NCI-H2227 (cell line): ENCODE results near the gene SPTY2D1.
"Not testable (repeated sequence)": the region's sequence is repeated elsewhere in the genome, so short reads cannot be mapped to it uniquely, and the experiment has no call there.

ENCODE experiments used
- DNase-seq: peaks from one replicate; lab custom pipeline; 2025; ENCODE audit not compliant: unreplicated experiment; lab: John Stamatoyannopoulos, UW

The SPTY2D1 gene

GRCh38 chr11:18634140-18635032 is at the start of gene SPTY2D1:
Gene SPTY2D1, minus strand, starts transcription at chr11:18634342. Its CDS starts 85 bp downstream, at chr11:18634257.
- DNase-seq = peak; percentile 99

GRCh38 chr11:18682466-18682865 is 48.3 kb upstream of the SPTY2D1 start:
- no peak for DNase-seq

- not testable (repeated sequence) for DNase-seq
Measured at GRCh38 chr11:18681949-18682348, 47.8 kb upstream of the SPTY2D1 start.

GRCh38 chr11:18677560-18677959 is 43.4 kb upstream of the SPTY2D1 start:
- DNase-seq = no peak

- no peak for DNase-seq
Measured at GRCh38 chr11:18676803-18677202, 42.7 kb upstream of the SPTY2D1 start.

DNA sequence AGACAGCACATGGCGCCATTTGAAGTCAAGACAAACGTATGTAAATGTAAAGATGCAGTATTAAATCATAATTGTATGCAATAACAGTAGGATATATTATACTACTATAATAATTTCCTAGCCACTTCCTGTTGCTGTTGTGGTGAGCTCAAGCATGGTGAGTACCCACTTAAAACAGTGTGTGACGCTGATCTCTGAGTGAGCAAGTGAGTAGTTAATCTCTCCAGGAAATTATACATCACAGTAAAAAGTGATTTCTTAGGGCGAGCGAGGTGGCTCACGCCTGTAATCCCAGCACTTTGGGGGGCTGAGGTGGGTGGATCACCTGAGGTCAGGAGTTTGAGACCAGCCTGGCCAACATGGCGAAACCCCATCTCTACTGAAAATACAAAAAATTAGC is 38.1 kb upstream of the SPTY2D1 start:
- DNase-seq = not testable (repeated sequence)

GRCh38 chr11:18671246-18671645 is 37.1 kb upstream of the SPTY2D1 start:
- DNase-seq = no peak

- no peak for DNase-seq
Measured at GRCh38 chr11:18669711-18670110, 35.6 kb upstream of the SPTY2D1 start.

DNA sequence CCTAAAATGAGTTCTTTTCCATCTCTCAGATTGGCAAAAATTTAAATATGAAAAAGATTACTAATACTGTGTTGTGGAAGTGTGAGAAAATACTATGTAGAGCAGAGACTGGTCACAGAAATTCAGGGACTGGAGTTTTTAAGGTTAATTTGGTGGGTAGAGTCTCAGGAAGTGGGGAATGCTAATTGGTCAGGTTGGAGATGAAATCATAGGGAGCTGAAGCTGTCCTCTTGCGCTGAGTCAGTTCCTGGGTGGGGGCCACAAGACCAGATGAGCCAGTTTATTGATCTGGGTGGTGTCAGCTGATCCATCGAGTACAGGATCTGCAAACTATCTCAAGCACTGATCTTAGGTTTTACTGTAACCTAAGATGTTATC is 35.1 kb upstream of the SPTY2D1 start:
- DNase-seq = no peak

DNA sequence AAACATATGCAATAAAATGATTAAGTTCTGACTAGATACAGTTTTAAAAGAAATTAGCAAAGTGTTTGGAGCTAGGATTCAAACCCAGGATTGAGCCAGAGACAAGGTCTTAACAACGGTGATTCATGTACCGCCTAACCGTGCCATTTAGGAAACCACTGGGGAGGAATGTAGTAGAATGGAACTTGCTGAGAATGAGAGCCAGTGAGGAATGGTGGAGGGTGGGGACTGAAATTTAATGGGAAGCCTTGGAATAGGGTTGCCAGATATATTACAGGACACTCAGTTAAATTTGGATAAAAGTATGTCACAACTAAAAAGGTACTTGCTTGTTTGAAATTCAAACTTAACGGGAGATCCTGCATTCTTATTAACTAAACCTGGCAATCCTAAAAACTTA is 34.0 kb upstream of the SPTY2D1 start:
- no peak for DNase-seq

DNA sequence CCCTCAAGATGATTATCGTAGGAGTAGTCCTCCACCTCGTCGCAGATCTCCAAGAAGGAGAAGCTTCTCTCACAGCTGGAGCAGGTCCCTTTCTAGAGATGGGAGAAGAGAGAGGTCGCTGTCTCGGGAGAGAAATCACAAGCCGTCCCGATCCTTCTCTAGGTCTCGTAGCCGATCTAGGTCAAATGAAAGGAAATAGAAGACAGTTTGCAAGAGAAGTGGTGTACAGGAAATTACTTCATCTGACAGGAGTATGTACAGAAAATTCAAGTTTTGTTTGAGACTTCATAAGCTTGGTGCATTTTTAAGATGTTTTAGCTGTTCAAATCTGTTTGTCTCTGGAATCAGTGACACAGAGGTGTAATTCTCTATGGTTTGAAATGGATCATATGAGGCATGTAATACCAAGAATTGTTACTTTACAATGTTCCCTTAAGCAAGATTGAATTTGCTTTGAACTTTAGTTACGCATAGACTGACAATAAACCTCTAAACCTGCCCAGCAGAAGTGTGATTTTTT is 31.3 kb upstream of the SPTY2D1 start:
- not testable (repeated sequence) for DNase-seq

DNA sequence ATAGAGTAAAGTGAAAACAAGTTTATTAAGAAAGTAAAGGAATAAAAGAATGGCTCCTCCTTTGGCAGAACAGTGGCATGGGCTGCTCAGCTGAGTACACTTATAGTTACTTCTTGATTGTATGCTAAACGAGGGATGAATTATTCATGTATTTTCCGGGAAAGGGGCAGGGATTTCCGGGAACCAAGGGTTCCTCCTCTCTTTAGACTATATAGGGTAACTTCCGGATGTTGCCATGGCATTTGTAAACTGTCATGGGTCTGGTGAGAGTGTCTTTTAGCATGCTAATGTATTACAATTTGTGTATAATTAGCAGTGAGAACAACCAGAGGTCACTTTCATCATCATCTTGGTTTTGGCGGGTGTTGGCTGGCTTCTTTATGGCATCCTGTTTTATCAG is 23.5 kb upstream of the SPTY2D1 start:
- DNase-seq = no peak

GRCh38 chr11:18650859-18651557 is 16.9 kb upstream of the SPTY2D1 start:
- peak; percentile 24 for DNase-seq

GRCh38 chr11:18650353-18650752 is 16.2 kb upstream of the SPTY2D1 start:
- no peak for DNase-seq

- DNase-seq = not testable (repeated sequence)
Measured at GRCh38 chr11:18643034-18643433, 8.9 kb upstream of the SPTY2D1 start.

DNA sequence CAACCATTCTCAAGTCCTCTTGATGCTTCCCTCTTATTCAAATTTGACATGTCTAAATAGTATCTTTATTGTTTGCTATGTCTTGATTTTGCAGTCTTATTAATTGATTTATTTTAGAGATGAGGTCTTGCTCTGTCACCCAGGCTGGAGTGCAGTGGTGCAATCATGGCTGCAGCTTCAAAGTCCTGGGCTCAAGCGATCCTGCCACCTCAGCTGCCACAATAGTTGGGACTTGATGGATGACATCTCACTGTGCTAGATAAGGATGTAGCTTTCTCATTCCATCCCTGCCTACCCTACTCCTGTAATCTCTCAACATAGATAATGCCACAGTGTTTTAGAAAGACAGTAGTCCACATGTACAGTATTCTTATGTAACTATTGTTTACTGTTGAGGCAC is 7.5 kb upstream of the SPTY2D1 start:
- no peak for DNase-seq

DNA sequence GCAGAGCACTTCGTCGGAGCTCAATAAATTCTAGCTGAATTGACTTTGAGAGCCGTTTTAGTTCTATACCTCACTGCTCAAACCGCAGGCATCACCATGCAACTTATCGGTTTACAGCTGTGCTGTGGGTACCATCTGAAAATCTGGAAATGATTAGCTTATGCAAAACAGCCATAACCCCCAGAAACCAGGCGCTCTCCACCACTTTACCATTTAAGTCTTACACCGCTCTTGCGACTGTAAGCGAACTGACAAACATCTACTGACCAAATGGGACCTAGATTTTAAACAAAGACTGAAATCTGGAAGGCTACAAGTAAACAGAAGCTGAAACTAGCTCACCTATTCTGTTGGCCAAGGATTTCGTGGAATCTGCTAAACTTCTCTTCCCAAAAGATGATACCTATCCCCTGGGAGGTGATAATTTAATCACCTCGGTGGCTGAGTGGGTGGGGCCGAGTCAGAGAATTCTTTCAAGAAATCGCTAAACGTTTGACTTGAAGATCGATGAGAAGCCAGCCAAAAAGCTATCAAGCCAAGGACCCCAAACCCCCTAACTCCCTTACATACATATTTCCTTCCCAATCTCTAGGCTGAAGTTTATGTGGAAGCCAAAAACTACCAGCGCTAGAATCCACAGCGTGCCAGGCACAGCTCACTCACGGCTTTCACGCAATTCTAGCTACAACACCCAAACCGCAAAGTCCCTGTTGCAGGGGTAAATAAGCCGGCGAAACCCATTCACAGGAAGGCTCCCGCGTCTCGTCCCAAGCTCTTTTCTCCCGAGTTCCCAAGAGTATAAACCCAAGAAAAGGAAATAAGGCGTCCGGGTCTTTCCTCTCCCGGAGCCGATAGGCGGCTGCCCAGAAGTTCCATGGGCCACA is 644 bp downstream of the SPTY2D1 start:
- peak; percentile 46 for DNase-seq

- DNase-seq = no peak
Measured at GRCh38 chr11:18632841-18633240, 1.3 kb downstream of the SPTY2D1 start.

DNA sequence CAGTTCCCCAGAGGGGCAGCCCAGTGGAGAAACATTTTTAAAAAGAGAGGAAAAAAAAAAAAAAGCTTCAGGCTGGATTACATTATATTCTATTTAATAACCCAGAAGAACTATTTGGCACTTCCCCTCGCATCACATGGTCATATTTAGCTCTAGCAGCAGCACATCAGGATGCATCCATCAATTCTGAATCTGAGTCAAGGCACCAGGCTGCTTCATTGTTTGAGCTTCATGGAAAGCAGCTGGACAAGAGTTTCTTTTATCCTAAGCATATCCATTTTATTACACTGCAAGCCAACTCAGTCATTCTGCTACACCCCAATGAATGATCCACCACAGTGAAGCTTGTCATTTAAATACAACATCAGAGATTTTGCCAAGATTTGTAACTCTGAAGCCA is 10.0 kb downstream of the SPTY2D1 start:
- DNase-seq = no peak

- DNase-seq = no peak
Measured at GRCh38 chr11:18623707-18624106, 10.4 kb downstream of the SPTY2D1 start.
